Measurements from ENCODE around the gene TPRG1.

DNA sequence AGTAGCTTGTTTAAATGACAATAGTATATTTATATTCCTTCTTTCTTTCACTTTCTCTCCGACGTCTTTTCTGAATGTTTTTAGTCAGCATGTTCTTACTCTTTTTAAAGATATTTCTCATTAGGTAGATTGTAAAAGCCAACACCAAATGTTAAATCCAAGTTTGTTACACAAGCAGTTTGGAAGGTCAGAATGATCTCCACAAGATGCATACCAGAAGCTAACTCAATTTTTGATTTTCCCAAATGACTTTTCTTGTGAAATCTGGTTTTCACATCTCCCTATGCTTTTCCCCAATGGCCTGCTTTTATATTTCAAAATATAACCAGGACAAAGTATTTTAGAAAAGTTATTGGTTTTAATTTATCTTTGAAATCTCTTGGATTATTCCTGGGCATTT lies 49.7 kb upstream of the TPRG1 start:
- TF ChIP-seq HDAC2 (IDR thresholded peaks at IDR 0.05; ENCODE audit: borderline replicate concordance in 1 of 2, low read depth in 2 of 2, low read length in 2 of 2) (no peak), RXRA (IDR thresholded peaks at IDR 0.05; ENCODE audit: insufficient read depth, low read depth, low read length) (no peak), GABPA (IDR thresholded peaks at IDR 0.05; ENCODE audit: borderline replicate concordance, insufficient read depth, low read length) (no peak), POLR2A (IDR thresholded peaks at IDR 0.05; ENCODE audit: control extremely low read depth in 1 of 2, low read depth in 2 of 2, low read length in 2 of 2) (no peak), SUZ12 (IDR thresholded peaks at IDR 0.05; ENCODE audit: low read length) (no peak), SP1 (IDR thresholded peaks at IDR 0.05; ENCODE audit: low read depth, low read length) (no peak), CBX5 (IDR thresholded peaks at IDR 0.05; ENCODE audit: low read depth, low read length) (no peak), POLR2AphosphoS5 (IDR thresholded peaks at IDR 0.05; ENCODE audit: low read depth, low read length) (no peak), KDM1A (IDR thresholded peaks at IDR 0.05; ENCODE audit: borderline replicate concordance, low read length) (no peak), NRF1 (IDR thresholded peaks at IDR 0.05; ENCODE audit: low read depth, low read length) (no peak), FOSL1 (IDR thresholded peaks at IDR 0.05; ENCODE audit: insufficient read depth, low read depth, low read length) (no peak), MAFK (IDR thresholded peaks at IDR 0.05; ENCODE audit: low read depth, low read length) (no peak), SRF (IDR thresholded peaks at IDR 0.05; ENCODE audit: low read depth, low read length) (no peak)
- TF ChIP-seq, protein P1, sequence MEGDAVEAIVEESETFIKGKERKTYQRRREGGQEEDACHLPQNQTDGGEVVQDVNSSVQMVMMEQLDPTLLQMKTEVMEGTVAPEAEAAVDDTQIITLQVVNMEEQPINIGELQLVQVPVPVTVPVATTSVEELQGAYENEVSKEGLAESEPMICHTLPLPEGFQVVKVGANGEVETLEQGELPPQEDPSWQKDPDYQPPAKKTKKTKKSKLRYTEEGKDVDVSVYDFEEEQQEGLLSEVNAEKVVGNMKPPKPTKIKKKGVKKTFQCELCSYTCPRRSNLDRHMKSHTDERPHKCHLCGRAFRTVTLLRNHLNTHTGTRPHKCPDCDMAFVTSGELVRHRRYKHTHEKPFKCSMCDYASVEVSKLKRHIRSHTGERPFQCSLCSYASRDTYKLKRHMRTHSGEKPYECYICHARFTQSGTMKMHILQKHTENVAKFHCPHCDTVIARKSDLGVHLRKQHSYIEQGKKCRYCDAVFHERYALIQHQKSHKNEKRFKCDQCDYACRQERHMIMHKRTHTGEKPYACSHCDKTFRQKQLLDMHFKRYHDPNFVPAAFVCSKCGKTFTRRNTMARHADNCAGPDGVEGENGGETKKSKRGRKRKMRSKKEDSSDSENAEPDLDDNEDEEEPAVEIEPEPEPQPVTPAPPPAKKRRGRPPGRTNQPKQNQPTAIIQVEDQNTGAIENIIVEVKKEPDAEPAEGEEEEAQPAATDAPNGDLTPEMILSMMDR (IDR thresholded peaks at IDR 0.05; ENCODE audit: control extremely low read depth in 1 of 3, insufficient read depth in 1 of 3, low read depth in 1 of 3, low read length in 3 of 3) = no peak

Data from H1 (cell line).